ENCODE data around the gene TOP3B. TPM values are rescaled to one million over a fixed set of nuclear protein-coding genes. Genes with fewer than 3 reads are reported as not detected.

Gene TOP3B
- total RNA-seq, 1 donor from 2014 or later = 63.3 TPM

GRCh38 chr22:21928048-21928447 is 54.5 kb downstream of the TOP3B start:
- no peak for DNase-seq (ENCODE audit: low spot score in 2 of 2, unreplicated experiment in 2 of 2)
- Mint-ChIP-seq H3K4me1 (peaks cover 7% of the 10 kb centered on the region), H3K27me3 (ENCODE audit: low read depth) (no peaks in the 10 kb centered on the region), H3K9me3 (no peaks in the 10 kb centered on the region), H3K27ac (no peak overlapping the region), H3K4me3 (no peak overlapping the region), H3K36me3 (peaks cover 16% of the 10 kb centered on the region)
- TF ChIP-seq CTCF (IDR thresholded peaks at IDR 0.05; ENCODE audit: unreplicated experiment) = no peak

- Mint-ChIP-seq H3K4me3 (no peak overlapping the region), H3K36me3 (peaks cover 12% of the 10 kb centered on the region), H3K27me3 (ENCODE audit: low read depth) (no peaks in the 10 kb centered on the region), H3K9me3 (no peaks in the 10 kb centered on the region), H3K4me1 (peaks cover 7% of the 10 kb centered on the region), H3K27ac (no peak overlapping the region)
- TF ChIP-seq CTCF (IDR thresholded peaks at IDR 0.05; ENCODE audit: unreplicated experiment) = no peak
- no peak for DNase-seq (ENCODE audit: low spot score in 2 of 2, unreplicated experiment in 2 of 2)
These were observed 55.3 kb downstream of the TOP3B start for GRCh38 chr22:21927174-21927823.

GRCh38 chr22:21926728-21927127 is 55.9 kb downstream of the TOP3B start:
- TF ChIP-seq CTCF (IDR thresholded peaks at IDR 0.05; ENCODE audit: unreplicated experiment) = no peak
- no peak overlapping the region for H3K27ac Mint-ChIP-seq
- H3K36me3 Mint-ChIP-seq = peaks cover 13% of the 10 kb centered on the region
- no peak for DNase-seq (ENCODE audit: low spot score in 2 of 2, unreplicated experiment in 2 of 2)
- peaks cover 7% of the 10 kb centered on the region for H3K4me1 Mint-ChIP-seq
- no peaks in the 10 kb centered on the region for H3K27me3 Mint-ChIP-seq (ENCODE audit: low read depth)
- no peak overlapping the region for H3K4me3 Mint-ChIP-seq
- H3K9me3 Mint-ChIP-seq = no peaks in the 10 kb centered on the region

GRCh38 chr22:21923163-21923561 is 59.4 kb downstream of the TOP3B start:
- H3K27ac Mint-ChIP-seq = no peak overlapping the region
- no peak for TF ChIP-seq CTCF (IDR thresholded peaks at IDR 0.05; ENCODE audit: unreplicated experiment)
- DNase-seq (ENCODE audit: low spot score in 2 of 2, unreplicated experiment in 2 of 2) = no peak

GRCh38 chr22:21922370-21923162 is 60.0 kb downstream of the TOP3B start:
- DNase-seq (ENCODE audit: low spot score in 2 of 2, unreplicated experiment in 2 of 2) = no peak
- peaks cover 3% of the 10 kb centered on the region for H3K36me3 Mint-ChIP-seq
- no peak overlapping the region for H3K4me3 Mint-ChIP-seq
- peaks cover 7% of the 10 kb centered on the region for H3K4me1 Mint-ChIP-seq
- H3K27ac Mint-ChIP-seq = no peak overlapping the region
- H3K9me3 Mint-ChIP-seq = no peaks in the 10 kb centered on the region
- TF ChIP-seq CTCF (IDR thresholded peaks at IDR 0.05; ENCODE audit: unreplicated experiment) = no peak
- no peaks in the 10 kb centered on the region for H3K27me3 Mint-ChIP-seq (ENCODE audit: low read depth)

More at GRCh38 chr22:21923163-21923561, 59.4 kb downstream of the TOP3B start:
- H3K9me3 Mint-ChIP-seq = no peaks in the 10 kb centered on the region
- H3K36me3 Mint-ChIP-seq = peaks cover 3% of the 10 kb centered on the region
- no peaks in the 10 kb centered on the region for H3K27me3 Mint-ChIP-seq (ENCODE audit: low read depth)
- no peak overlapping the region for H3K4me3 Mint-ChIP-seq
- H3K4me1 Mint-ChIP-seq = peaks cover 7% of the 10 kb centered on the region
